Measurements from ENCODE around the gene RDH11. TPM values are rescaled to one million over a fixed set of nuclear protein-coding genes. Genes with fewer than 3 reads are reported as not detected.
"Not testable (repeated sequence)": the region's sequence is repeated elsewhere in the genome, so short reads cannot be mapped to it uniquely, and the experiment has no call there.

The RDH11 gene
- total and polyA plus RNA-seq, 10 of the 15 experiments (the other 5 are each of a cell fraction or from before 2014, with no cell fraction given): 49.7 to 161 (median 77.2) TPM

GRCh38 chr14:67703997-67704396, 8.4 kb upstream of the RDH11 start (continued):
- TF ChIP-seq, protein P1, sequence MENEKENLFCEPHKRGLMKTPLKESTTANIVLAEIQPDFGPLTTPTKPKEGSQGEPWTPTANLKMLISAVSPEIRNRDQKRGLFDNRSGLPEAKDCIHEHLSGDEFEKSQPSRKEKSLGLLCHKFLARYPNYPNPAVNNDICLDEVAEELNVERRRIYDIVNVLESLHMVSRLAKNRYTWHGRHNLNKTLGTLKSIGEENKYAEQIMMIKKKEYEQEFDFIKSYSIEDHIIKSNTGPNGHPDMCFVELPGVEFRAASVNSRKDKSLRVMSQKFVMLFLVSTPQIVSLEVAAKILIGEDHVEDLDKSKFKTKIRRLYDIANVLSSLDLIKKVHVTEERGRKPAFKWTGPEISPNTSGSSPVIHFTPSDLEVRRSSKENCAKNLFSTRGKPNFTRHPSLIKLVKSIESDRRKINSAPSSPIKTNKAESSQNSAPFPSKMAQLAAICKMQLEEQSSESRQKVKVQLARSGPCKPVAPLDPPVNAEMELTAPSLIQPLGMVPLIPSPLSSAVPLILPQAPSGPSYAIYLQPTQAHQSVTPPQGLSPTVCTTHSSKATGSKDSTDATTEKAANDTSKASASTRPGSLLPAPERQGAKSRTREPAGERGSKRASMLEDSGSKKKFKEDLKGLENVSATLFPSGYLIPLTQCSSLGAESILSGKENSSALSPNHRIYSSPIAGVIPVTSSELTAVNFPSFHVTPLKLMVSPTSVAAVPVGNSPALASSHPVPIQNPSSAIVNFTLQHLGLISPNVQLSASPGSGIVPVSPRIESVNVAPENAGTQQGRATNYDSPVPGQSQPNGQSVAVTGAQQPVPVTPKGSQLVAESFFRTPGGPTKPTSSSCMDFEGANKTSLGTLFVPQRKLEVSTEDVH (IDR thresholded peaks at IDR 0.05; ENCODE audit: low read depth, partially characterized antibody): no peak
- TF ChIP-seq RELB (IDR thresholded peaks at IDR 0.05; ENCODE audit: low read depth): no peak
- no peak for TF ChIP-seq ZBTB4 (CRISPR knock-in tag; IDR thresholded peaks at IDR 0.05)
- no peak for TF ChIP-seq HCFC1 (IDR thresholded peaks at IDR 0.05; ENCODE audit: low read length)
- TF ChIP-seq, protein P2, sequence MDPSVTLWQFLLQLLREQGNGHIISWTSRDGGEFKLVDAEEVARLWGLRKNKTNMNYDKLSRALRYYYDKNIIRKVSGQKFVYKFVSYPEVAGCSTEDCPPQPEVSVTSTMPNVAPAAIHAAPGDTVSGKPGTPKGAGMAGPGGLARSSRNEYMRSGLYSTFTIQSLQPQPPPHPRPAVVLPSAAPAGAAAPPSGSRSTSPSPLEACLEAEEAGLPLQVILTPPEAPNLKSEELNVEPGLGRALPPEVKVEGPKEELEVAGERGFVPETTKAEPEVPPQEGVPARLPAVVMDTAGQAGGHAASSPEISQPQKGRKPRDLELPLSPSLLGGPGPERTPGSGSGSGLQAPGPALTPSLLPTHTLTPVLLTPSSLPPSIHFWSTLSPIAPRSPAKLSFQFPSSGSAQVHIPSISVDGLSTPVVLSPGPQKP (IDR thresholded peaks at IDR 0.05; ENCODE audit: low read depth, low read length): no peak
- no peak for TF ChIP-seq PKNOX1 (IDR thresholded peaks at IDR 0.05)

GRCh38 chr14:67701492-67701891, 5.9 kb upstream of the RDH11 start, which contains the start of gene RDH12:
TSS of gene RDH12 (plus strand) at chr14:67701886. CDS start at chr14:67722643, 20,757 bp downstream.
- ATAC-seq; H2AFZ ChIP-seq (ENCODE audit: control insufficient read depth, low read depth, low read length); H3K27ac ChIP-seq (ENCODE audit: control insufficient read depth, insufficient read depth); H4K20me1 ChIP-seq (ENCODE audit: control insufficient read depth, insufficient read depth); BruUV-seq (replicated peaks); H3K36me3 ChIP-seq (ENCODE audit: control insufficient read depth in 2 of 2, insufficient read depth in 2 of 2, low read length in 1 of 2); DNase-seq (ENCODE audit: low read depth, low spot score); H3K27me3 ChIP-seq (replicated peaks in 1 of 2; ENCODE audit: control insufficient read depth in 2 of 2, insufficient read depth in 2 of 2, low read length in 1 of 2); intact Hi-C loops (cut with micrococcal nuclease; ENCODE audit: unreplicated experiment); H3K4me3 ChIP-seq; H3K4me2 ChIP-seq (ENCODE audit: control insufficient read depth, insufficient read depth); H3K4me1 ChIP-seq (ENCODE audit: control insufficient read depth, insufficient read depth, low read length); H3K9ac ChIP-seq (ENCODE audit: control insufficient read depth, insufficient read depth, low read length); H3K9me3 ChIP-seq (replicated peaks; ENCODE audit: control insufficient read depth, insufficient read depth, low read length); FAIRE-seq; H3K79me2 ChIP-seq (ENCODE audit: control insufficient read depth, insufficient read depth, low read length): not testable (repeated sequence)
- ChIA-PET SMC1A (ENCODE audit: uncharacterized antibody, unreplicated experiment) (interaction anchor here (1.1 to 5.8 kb wide), 7 partner anchors 10 to 274 kb away, joined by 3 to 206 read pairs (median 46); partner anchors contain the start of gene ARG2), CTCF (interaction anchor here (0.6 to 12.3 kb wide), 13 partner anchors 8 to 281 kb away, joined by 3 to 359 read pairs (median 4); partner anchors contain the start of genes ARG2, PIGH, RDH11 and VTI1B), RAD21 (ENCODE audit: unreplicated experiment) (interaction anchor here (0.7 to 8.5 kb wide), 5 partner anchors 9 to 117 kb away, joined by 3 to 153 read pairs (median 99); partner anchors contain the start of gene ARG2), POLR2A (interaction anchor here (0.7 kb wide), 1 partner anchor 155 kb away, joined by 3 read pairs; no protein-coding TSS in a partner anchor)
- in situ Hi-C loops (cut with MboI): loop anchor here (5.0 to 10.0 kb wide), 3 partner anchors 79 to 277 kb away; no protein-coding TSS in a partner anchor
- WGBS (ENCODE audit: insufficient coverage, insufficient replicate concordance, low lambda C conversion rate, missing lambda C conversion rate): 88% methylated on average over 8 of the region's 8 CpGs
